Hematopoietic multipotent progenitor cell (in vitro differentiated cells): ENCODE results near the gene SPRED3. TPM values are rescaled to one million over a fixed set of nuclear protein-coding genes. Genes with fewer than 3 reads are reported as not detected.

Experiments
- DNase-seq, 3 donors: peaks; one replicate each; pipeline ENCODE4 v3.0.0-alpha.2; 2011 to 2015; ENCODE audit warnings: low read depth in 2 of 3, low spot score in 2 of 3
- total RNA-seq: library from RNA; depleted of rRNA; stranded (reverse); fragments of >200 nt; gene quantifications from one replicate; pipeline ENCODE4 v1.2.3, GENCODE V29; 2012

SPRED3 gene
- total RNA-seq, 1 donor, result under 0.01 TPM

GRCh38 chr19:38442736-38443135, 54.2 kb downstream of the SPRED3 start:
- DNase-seq, result no peak

- DNase-seq, result no peak
Observed at GRCh38 chr19:38443458-38443999, 55.0 kb downstream of the SPRED3 start.

- no peak for DNase-seq
Observed at GRCh38 chr19:38444026-38444425, 55.5 kb downstream of the SPRED3 start.

GRCh38 chr19:38445362-38445761, 56.9 kb downstream of the SPRED3 start:
- DNase-seq, result no peak

- no peak for DNase-seq
Observed at GRCh38 chr19:38448225-38448624, 59.7 kb downstream of the SPRED3 start.

Other genes with a start within 250 kb of the SPRED3 start
- 6.5 TPM for gene DPF1, start 164.5 kb upstream of the SPRED3 start, total RNA-seq
- gene PPP1R14A, start 132.3 kb upstream of the SPRED3 start, total RNA-seq, result 1.6 TPM
- gene SPINT2, start 124.1 kb upstream of the SPRED3 start, total RNA-seq, result 249 TPM
- gene C19orf33, start 84.4 kb upstream of the SPRED3 start, total RNA-seq, result 1.9 TPM
- gene YIF1B, start 72.8 kb upstream of the SPRED3 start, total RNA-seq, result 100 TPM
- 2.4 TPM for gene KCNK6, start 68.9 kb upstream of the SPRED3 start, total RNA-seq
- 9.2 TPM for gene CATSPERG, start 52.9 kb upstream of the SPRED3 start, total RNA-seq
- gene PSMD8, start 14.1 kb upstream of the SPRED3 start, total RNA-seq, result 254 TPM
- gene GGN, start 663 bp upstream of the SPRED3 start, total RNA-seq, result under 0.01 TPM
- 9.4 TPM for gene FAM98C, start 14.4 kb downstream of the SPRED3 start, total RNA-seq
- gene RASGRP4, start 37.5 kb downstream of the SPRED3 start, total RNA-seq, result 23.4 TPM
- gene RYR1, start 45.0 kb downstream of the SPRED3 start, total RNA-seq, result 2.7 TPM
- gene MAP4K1, start 229.3 kb downstream of the SPRED3 start, total RNA-seq, result 31.5 TPM
- gene EIF3K, start 230.5 kb downstream of the SPRED3 start, total RNA-seq, result 831 TPM